Measurements from ENCODE around the gene MRPS6.

Gene MRPS6

DNA sequence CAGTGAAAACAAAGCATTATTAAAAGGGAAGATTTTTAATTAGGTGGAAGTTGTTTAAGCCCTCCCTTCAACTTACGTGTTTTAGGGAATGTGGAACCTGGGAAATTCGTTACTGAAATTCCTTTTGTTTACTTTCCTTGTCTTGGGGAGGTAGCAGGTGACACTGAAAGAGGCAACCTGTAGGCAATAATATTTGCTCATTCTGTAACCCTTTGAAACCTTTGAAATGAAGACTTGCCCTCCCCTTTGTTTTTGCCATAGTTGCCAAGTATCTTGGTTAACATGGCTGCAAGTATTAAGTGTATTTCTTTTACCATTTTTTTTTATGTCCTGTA, 1.7 kb downstream of the MRPS6 start:
- H2AFZ ChIP-seq (ENCODE audit: low read depth, low read length), result no peak overlapping the region
- H3K4me3 ChIP-seq (ENCODE audit: low read depth in 1 of 2, low read length in 2 of 2), result peak overlapping the region; percentile 92 to 94
- H3K9me3 ChIP-seq (ENCODE audit: insufficient read depth, low read length, severe bottlenecking), result no peaks in the 10 kb centered on the region
- ATAC-seq (ENCODE audit: insufficient read depth, low read depth) (no peak), DNase-seq (no peak)
- peaks cover 67% of the 10 kb centered on the region for H3K4me1 ChIP-seq (ENCODE audit: insufficient read depth, low read length)
- H4K20me1 ChIP-seq (ENCODE audit: insufficient read depth, low read length), result peaks cover 32% of the 10 kb centered on the region; the same call in 1 of the 2 replicates
- peak overlapping the region; percentile 89 for H3K9ac ChIP-seq (ENCODE audit: low read depth, low read length)
- no peaks in the 10 kb centered on the region for H3K27me3 ChIP-seq (ENCODE audit: insufficient read depth, low read length, poor library complexity)
- H3K36me3 ChIP-seq (ENCODE audit: insufficient read depth, low read length), result peaks cover 42% of the 10 kb centered on the region
- no peak for TF ChIP-seq CTCF (IDR thresholded peaks at IDR 0.05; ENCODE audit: borderline replicate concordance, extremely low read depth, low read length, poor library complexity, severe bottlenecking)
- TF ChIP-seq EZH2 (IDR thresholded peaks at IDR 0.05; ENCODE audit: borderline replicate concordance, low read depth, low read length, severe bottlenecking), result no peak
- peak overlapping the region; percentile 95 for H3K4me2 ChIP-seq (ENCODE audit: insufficient read depth, low read length)
- peaks cover 65% of the 10 kb centered on the region for H3K79me2 ChIP-seq (ENCODE audit: insufficient read depth, low read length)
- H3K27ac ChIP-seq (ENCODE audit: low read length), result peak overlapping the region; percentile 81

- peak overlapping the region; percentile 89 for H3K9ac ChIP-seq (ENCODE audit: low read depth, low read length)
- H3K27me3 ChIP-seq (ENCODE audit: insufficient read depth, low read length, poor library complexity), result no peaks in the 10 kb centered on the region
- peaks cover 52% of the 10 kb centered on the region for H3K36me3 ChIP-seq (ENCODE audit: insufficient read depth, low read length)
- ATAC-seq (ENCODE audit: insufficient read depth, low read depth) (peak; percentile 47), DNase-seq (peak; percentile 57)
- TF ChIP-seq CTCF (IDR thresholded peaks at IDR 0.05; ENCODE audit: borderline replicate concordance, extremely low read depth, low read length, poor library complexity, severe bottlenecking) (no peak), EZH2 (IDR thresholded peaks at IDR 0.05; ENCODE audit: borderline replicate concordance, low read depth, low read length, severe bottlenecking) (no peak)
- H3K27ac ChIP-seq (ENCODE audit: low read length), result peak overlapping the region; percentile 81
- peaks cover 76% of the 10 kb centered on the region for H3K4me1 ChIP-seq (ENCODE audit: insufficient read depth, low read length)
- H2AFZ ChIP-seq (ENCODE audit: low read depth, low read length), result no peak overlapping the region
- H3K4me3 ChIP-seq (ENCODE audit: low read depth in 1 of 2, low read length in 2 of 2), result peak overlapping the region; percentile 92 to 94; a peak in 3 of 4 replicates
- peaks cover 41% of the 10 kb centered on the region; the same call in 1 of the 2 replicates for H4K20me1 ChIP-seq (ENCODE audit: insufficient read depth, low read length)
- H3K9me3 ChIP-seq (ENCODE audit: insufficient read depth, low read length, severe bottlenecking), result no peaks in the 10 kb centered on the region
- peaks cover 74% of the 10 kb centered on the region for H3K79me2 ChIP-seq (ENCODE audit: insufficient read depth, low read length)
- H3K4me2 ChIP-seq (ENCODE audit: insufficient read depth, low read length), result peak overlapping the region; percentile 95
These were observed 2.6 kb downstream of the MRPS6 start for GRCh38 chr21:34075760-34076660.

- Histone ChIP-seq H2AFZ (ENCODE audit: low read depth, low read length) (no peak overlapping the region), H4K20me1 (ENCODE audit: insufficient read depth, low read length) (peaks cover 44% of the 10 kb centered on the region; the same call in 1 of the 2 replicates), H3K79me2 (ENCODE audit: insufficient read depth, low read length) (peaks cover 82% of the 10 kb centered on the region), H3K9me3 (ENCODE audit: insufficient read depth, low read length, severe bottlenecking) (no peaks in the 10 kb centered on the region), H3K4me3 (ENCODE audit: low read depth in 1 of 2, low read length in 2 of 2) (peak overlapping the region; percentile 1 to 94; a peak in 2 of 4 replicates), H3K36me3 (ENCODE audit: insufficient read depth, low read length) (peaks cover 53% of the 10 kb centered on the region), H3K4me1 (ENCODE audit: insufficient read depth, low read length) (peaks cover 78% of the 10 kb centered on the region), H3K27ac (ENCODE audit: low read length) (peak overlapping the region; percentile 53), H3K9ac (ENCODE audit: low read depth, low read length) (peak overlapping the region; percentile 89), H3K27me3 (ENCODE audit: insufficient read depth, low read length, poor library complexity) (no peaks in the 10 kb centered on the region), H3K4me2 (ENCODE audit: insufficient read depth, low read length) (peak overlapping the region; percentile 95)
- DNase-seq, result peak; percentile 24
- TF ChIP-seq CTCF (IDR thresholded peaks at IDR 0.05; ENCODE audit: borderline replicate concordance, extremely low read depth, low read length, poor library complexity, severe bottlenecking), result no peak
- TF ChIP-seq EZH2 (IDR thresholded peaks at IDR 0.05; ENCODE audit: borderline replicate concordance, low read depth, low read length, severe bottlenecking), result no peak
- ATAC-seq (ENCODE audit: insufficient read depth, low read depth), result no peak
These were observed 3.5 kb downstream of the MRPS6 start for GRCh38 chr21:34076835-34077234.
